GM21515 (cell line): ENCODE measurements around the gene RUFY1.
"Not testable (repeated sequence)": the region's sequence is repeated elsewhere in the genome, so short reads cannot be mapped to it uniquely, and the experiment has no call there.

Experiments
- ATAC-seq: cut with Tn5 transposase; IDR thresholded peaks from one replicate; pipeline ENCODE4 v1.9.1; 2021; ENCODE audit not compliant: unreplicated experiment

RUFY1 gene

GRCh38 chr5:179620293-179620692 lies 69.9 kb downstream of the RUFY1 start:
- no peak for ATAC-seq

GRCh38 chr5:179620703-179621350 lies 70.5 kb downstream of the RUFY1 start:
- ATAC-seq: no peak

- ATAC-seq: no peak
These were observed 71.3 kb downstream of the RUFY1 start for GRCh38 chr5:179621551-179622214.

- peak; percentile 65 for ATAC-seq
These were observed 72.9 kb downstream of the RUFY1 start, which contains the start of gene HNRNPH1 for GRCh38 chr5:179623003-179623905. Gene HNRNPH1, minus strand, starts transcription at chr5:179623671. Its CDS starts 538 bp downstream, at chr5:179623133.

GRCh38 chr5:179623906-179624741 lies 73.8 kb downstream of the RUFY1 start:
- ATAC-seq: peak; percentile 13

GRCh38 chr5:179624841-179625271 lies 74.5 kb downstream of the RUFY1 start:
- no peak for ATAC-seq

- ATAC-seq: peak; percentile 52
These were observed 83.4 kb downstream of the RUFY1 start for GRCh38 chr5:179633501-179634369.

- ATAC-seq: peak; percentile 87
These were observed 84.2 kb downstream of the RUFY1 start for GRCh38 chr5:179634370-179635172.

- ATAC-seq: not testable (repeated sequence)
These were observed 88.9 kb downstream of the RUFY1 start for GRCh38 chr5:179639296-179639695.

- ATAC-seq: not testable (repeated sequence)
These were observed 91.4 kb downstream of the RUFY1 start for GRCh38 chr5:179641745-179642144.

GRCh38 chr5:179642626-179643025 lies 92.3 kb downstream of the RUFY1 start:
- ATAC-seq: not testable (repeated sequence)

GRCh38 chr5:179643141-179643920 lies 93.0 kb downstream of the RUFY1 start:
- not testable (repeated sequence) for ATAC-seq

- not testable (repeated sequence) for ATAC-seq
These were observed 94.4 kb downstream of the RUFY1 start for GRCh38 chr5:179644766-179645165.

GRCh38 chr5:179648410-179648809 lies 98.1 kb downstream of the RUFY1 start:
- ATAC-seq: no peak

GRCh38 chr5:179649166-179649703 lies 98.9 kb downstream of the RUFY1 start:
- not testable (repeated sequence) for ATAC-seq

GRCh38 chr5:179650245-179650644 lies 99.9 kb downstream of the RUFY1 start:
- ATAC-seq: not testable (repeated sequence)

GRCh38 chr5:179653135-179653534 lies 102.8 kb downstream of the RUFY1 start:
- not testable (repeated sequence) for ATAC-seq
